Measurements from ENCODE around the gene C2orf76.

Gene C2orf76

DNA sequence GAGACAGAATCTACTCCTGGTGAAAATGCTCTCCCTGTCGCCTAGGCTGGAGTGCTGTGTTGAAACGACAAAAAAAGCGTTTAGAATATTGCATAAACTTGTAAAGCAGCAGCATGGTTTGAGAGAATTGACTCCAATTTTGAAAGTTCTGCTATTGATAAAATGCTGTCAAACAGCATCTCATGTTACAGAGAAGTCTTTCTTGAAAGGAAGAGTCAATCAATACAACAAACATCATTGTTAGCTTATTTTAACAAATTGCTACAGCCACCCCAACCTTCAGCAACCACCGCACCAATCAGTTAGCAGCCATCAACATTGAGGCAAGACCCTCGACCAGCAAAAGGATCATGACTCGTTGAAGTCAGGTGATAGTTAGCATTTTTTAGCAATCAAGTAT is 6.9 kb downstream of the C2orf76 start:
- no peak overlapping the region for H3K4me3 ChIP-seq (ENCODE audit: low read length)
- H3K9ac ChIP-seq (ENCODE audit: low read length): no peak overlapping the region
- H3K9me3 ChIP-seq (ENCODE audit: control insufficient read depth, low read length): no peaks in the 10 kb centered on the region
- H3K27me3 ChIP-seq (replicated peaks; ENCODE audit: control insufficient read depth, insufficient read depth, low read length): no peaks in the 10 kb centered on the region
- no peak for DNase-seq (ENCODE audit: low read depth)
- H3K4me1 ChIP-seq (ENCODE audit: control insufficient read depth, insufficient read depth, low read length): peaks cover 2% of the 10 kb centered on the region
- H3K36me3 ChIP-seq (ENCODE audit: control insufficient read depth, insufficient read depth, low read length, severe bottlenecking): no peaks in the 10 kb centered on the region

DNA sequence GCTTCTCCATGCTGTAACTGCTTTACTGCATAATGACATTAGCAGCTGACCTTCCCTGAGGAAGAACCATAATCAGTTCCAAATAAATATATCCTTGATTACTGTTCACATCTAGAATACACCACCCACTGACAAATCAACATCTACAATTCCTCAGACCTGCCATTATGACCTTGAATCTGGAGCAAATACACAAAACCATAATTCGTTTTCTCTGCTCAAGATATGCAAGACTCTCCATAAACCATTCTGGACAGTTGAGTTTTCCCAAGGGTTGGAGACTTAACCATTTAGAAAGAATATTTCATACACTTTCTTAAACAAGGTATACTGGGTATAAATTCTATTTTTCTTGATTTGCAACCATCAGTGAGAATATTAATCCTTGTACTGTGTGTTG is 11.8 kb downstream of the C2orf76 start:
- Histone ChIP-seq H3K27me3 (replicated peaks; ENCODE audit: control insufficient read depth, insufficient read depth, low read length) (no peaks in the 10 kb centered on the region), H3K9ac (ENCODE audit: low read length) (no peak overlapping the region), H3K36me3 (ENCODE audit: control insufficient read depth, insufficient read depth, low read length, severe bottlenecking) (no peaks in the 10 kb centered on the region), H3K4me1 (ENCODE audit: control insufficient read depth, insufficient read depth, low read length) (no peaks in the 10 kb centered on the region), H3K4me3 (ENCODE audit: low read length) (no peak overlapping the region), H3K9me3 (ENCODE audit: control insufficient read depth, low read length) (no peaks in the 10 kb centered on the region)
- no peak for DNase-seq (ENCODE audit: low read depth)

DNA sequence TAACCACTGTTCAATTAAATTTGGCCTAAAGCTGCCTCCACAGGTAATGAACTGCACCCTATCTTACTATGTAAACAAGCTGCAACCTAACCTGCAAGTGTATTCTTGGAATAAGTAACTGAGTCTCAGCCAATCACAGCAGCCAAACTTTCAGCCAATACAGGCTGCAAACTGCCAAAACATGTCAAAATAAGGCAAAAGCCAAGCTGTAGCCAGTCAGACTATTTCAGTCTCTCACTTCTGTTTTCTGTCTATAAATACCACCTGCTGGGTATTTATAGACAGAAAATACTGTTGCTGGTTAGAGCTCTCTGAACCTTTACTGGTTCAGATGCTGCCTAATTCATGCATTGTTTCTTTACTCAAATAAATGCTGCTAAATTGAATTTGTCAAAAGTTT is 14.3 kb downstream of the C2orf76 start:
- DNase-seq (ENCODE audit: low read depth): no peak
- Histone ChIP-seq H3K9ac (ENCODE audit: low read length) (no peak overlapping the region), H3K27me3 (replicated peaks; ENCODE audit: control insufficient read depth, insufficient read depth, low read length) (no peaks in the 10 kb centered on the region), H3K9me3 (ENCODE audit: control insufficient read depth, low read length) (no peaks in the 10 kb centered on the region), H3K36me3 (ENCODE audit: control insufficient read depth, insufficient read depth, low read length, severe bottlenecking) (no peaks in the 10 kb centered on the region), H3K4me1 (ENCODE audit: control insufficient read depth, insufficient read depth, low read length) (no peaks in the 10 kb centered on the region), H3K4me3 (ENCODE audit: low read length) (no peak overlapping the region)

DNA sequence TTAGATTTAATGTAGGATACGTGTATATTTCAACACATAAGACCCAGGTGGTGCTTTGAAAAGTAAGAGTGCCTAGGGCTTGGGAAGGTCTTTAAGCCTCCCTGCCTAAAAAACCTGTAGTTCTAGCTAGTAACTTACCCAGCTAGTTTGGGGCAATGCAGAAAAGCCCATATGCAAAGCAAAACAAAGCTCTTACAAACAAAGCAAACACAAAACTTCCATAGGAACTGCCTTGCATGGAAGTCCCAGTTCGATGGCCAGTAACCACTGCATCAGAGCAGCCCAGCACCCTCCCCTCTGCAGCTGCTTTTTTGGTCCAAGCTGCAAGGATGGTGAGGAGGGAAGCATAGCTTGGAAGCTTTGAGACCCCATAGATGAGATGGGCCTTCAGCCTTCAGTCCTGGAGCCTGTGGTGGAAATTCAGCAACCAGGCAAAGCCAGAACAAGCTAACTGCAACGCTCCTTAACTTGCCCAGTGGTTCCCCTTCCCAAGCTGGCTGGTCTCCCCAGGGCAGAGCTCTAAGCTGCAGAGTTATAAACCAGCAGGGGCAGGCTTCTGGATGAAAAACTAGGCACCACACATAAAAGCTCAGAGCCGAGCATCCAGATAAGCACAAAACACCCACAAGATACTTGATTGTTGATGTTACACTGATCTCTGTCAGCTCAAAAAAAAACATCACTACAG is 16.2 kb downstream of the C2orf76 start:
- no peaks in the 10 kb centered on the region for H3K4me1 ChIP-seq (ENCODE audit: control insufficient read depth, insufficient read depth, low read length)
- no peaks in the 10 kb centered on the region for H3K9me3 ChIP-seq (ENCODE audit: control insufficient read depth, low read length)
- no peaks in the 10 kb centered on the region for H3K36me3 ChIP-seq (ENCODE audit: control insufficient read depth, insufficient read depth, low read length, severe bottlenecking)
- DNase-seq (ENCODE audit: low read depth): no peak
- H3K27me3 ChIP-seq (replicated peaks; ENCODE audit: control insufficient read depth, insufficient read depth, low read length): no peaks in the 10 kb centered on the region
- no peak overlapping the region for H3K9ac ChIP-seq (ENCODE audit: low read length)
- H3K4me3 ChIP-seq (ENCODE audit: low read length): no peak overlapping the region

DNA sequence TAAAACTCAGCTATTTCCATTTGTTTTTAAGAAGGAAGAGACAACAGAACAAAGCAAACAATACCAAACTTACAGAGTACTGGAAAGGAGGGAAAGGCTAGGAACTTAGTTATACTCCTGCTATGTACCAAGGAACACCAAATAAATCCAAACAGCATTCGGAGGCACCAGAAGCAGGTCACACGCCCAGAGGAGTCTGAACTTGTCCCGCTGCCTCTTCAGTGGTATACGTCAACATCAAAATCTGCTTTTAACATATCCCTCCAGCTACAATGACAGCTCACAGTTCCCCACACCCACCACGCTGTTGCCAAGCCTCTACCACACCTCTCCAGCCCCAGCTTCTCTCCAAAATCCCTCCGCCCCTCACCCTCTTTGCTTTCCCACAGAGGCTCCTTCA is 17.3 kb downstream of the C2orf76 start:
- Histone ChIP-seq H3K9me3 (ENCODE audit: control insufficient read depth, low read length) (no peaks in the 10 kb centered on the region), H3K27me3 (replicated peaks; ENCODE audit: control insufficient read depth, insufficient read depth, low read length) (no peaks in the 10 kb centered on the region), H3K4me1 (ENCODE audit: control insufficient read depth, insufficient read depth, low read length) (no peaks in the 10 kb centered on the region), H3K9ac (ENCODE audit: low read length) (no peak overlapping the region), H3K36me3 (ENCODE audit: control insufficient read depth, insufficient read depth, low read length, severe bottlenecking) (no peaks in the 10 kb centered on the region), H3K4me3 (ENCODE audit: low read length) (no peak overlapping the region)
- DNase-seq (ENCODE audit: low read depth): no peak

DNA sequence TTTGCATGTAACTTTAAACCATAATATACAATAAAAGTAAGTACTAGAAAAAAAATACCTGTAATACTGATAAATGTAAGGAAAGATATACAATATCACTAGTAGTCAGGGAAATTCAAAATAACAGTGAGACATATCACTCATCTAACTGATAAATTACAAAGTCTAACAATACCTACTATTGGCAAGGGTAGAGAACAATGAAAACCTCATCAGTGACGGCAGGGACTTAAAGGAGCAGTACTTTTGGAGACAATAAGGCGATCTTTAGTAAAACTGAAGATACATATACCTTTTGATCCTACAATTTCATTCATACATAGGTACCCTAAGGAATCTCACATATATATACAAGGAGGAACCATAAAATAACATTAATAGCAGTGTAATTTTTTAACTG is 24.9 kb downstream of the C2orf76 start:
- Histone ChIP-seq H3K4me3 (ENCODE audit: low read length) (no peak overlapping the region), H3K9me3 (ENCODE audit: control insufficient read depth, low read length) (no peaks in the 10 kb centered on the region), H3K9ac (ENCODE audit: low read length) (no peak overlapping the region), H3K4me1 (ENCODE audit: control insufficient read depth, insufficient read depth, low read length) (no peaks in the 10 kb centered on the region), H3K27me3 (replicated peaks; ENCODE audit: control insufficient read depth, insufficient read depth, low read length) (no peaks in the 10 kb centered on the region), H3K36me3 (ENCODE audit: control insufficient read depth, insufficient read depth, low read length, severe bottlenecking) (no peaks in the 10 kb centered on the region)
- DNase-seq (ENCODE audit: low read depth): no peak

DNA sequence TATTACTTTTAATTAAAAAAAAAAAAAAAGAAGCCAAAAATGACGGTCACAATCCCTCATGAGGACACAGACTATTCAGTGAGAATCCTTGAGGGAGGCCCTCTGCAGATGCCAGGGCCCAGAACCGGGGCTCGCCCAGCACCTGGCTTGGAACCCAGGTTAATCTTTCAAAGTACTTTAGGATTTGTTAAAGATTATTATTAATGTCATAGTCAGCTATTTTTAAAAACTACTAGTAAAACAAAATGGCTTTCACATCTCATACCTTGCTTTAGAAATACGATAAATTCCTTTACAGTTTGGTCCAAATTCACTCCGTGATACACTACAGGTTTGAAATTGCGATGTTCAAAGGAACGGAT is 27.1 kb downstream of the C2orf76 start:
- H3K4me1 ChIP-seq (ENCODE audit: control insufficient read depth, insufficient read depth, low read length): no peaks in the 10 kb centered on the region
- H3K9me3 ChIP-seq (ENCODE audit: control insufficient read depth, low read length): no peaks in the 10 kb centered on the region
- no peak overlapping the region for H3K9ac ChIP-seq (ENCODE audit: low read length)
- no peak overlapping the region for H3K4me3 ChIP-seq (ENCODE audit: low read length)
- H3K27me3 ChIP-seq (replicated peaks; ENCODE audit: control insufficient read depth, insufficient read depth, low read length): no peaks in the 10 kb centered on the region
- no peak for DNase-seq (ENCODE audit: low read depth)
- H3K36me3 ChIP-seq (ENCODE audit: control insufficient read depth, insufficient read depth, low read length, severe bottlenecking): no peaks in the 10 kb centered on the region

DNA sequence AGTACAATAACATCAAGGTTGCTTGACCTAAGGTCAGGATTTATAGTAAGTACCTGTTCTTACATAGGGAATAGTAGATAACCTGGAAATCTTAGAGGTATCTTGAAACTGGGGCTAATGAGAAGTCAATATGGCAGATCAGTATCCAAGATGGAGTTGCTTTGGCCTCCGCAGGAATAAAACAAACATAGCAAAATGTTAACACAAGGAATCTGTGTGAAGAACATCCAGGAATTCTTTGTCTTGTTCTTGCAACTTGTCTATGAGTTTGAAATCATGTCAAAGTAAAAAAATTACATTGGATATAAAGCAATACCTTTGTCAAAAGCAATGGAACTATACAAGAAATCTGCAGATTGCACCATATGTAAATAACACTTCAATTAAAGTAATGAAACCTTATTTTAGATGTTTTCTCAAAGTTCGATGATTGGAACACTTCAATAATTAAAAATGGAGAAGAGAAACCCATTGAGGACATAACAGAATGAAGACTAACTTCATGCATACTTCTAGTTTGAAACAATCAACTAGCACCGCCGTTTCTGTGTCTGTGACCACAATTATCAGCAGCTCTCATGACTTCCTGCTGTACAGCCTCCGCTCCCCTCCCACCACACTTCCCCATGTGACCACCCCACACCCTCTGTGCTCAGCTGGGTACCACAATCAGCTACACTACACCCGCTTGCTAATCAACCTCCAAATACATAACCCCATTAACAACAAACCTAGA is 27.6 kb downstream of the C2orf76 start:
- DNase-seq (ENCODE audit: low read depth): no peak
- H3K9ac ChIP-seq (ENCODE audit: low read length): no peak overlapping the region
- H3K4me3 ChIP-seq (ENCODE audit: low read length): no peak overlapping the region
- no peaks in the 10 kb centered on the region for H3K36me3 ChIP-seq (ENCODE audit: control insufficient read depth, insufficient read depth, low read length, severe bottlenecking)
- H3K4me1 ChIP-seq (ENCODE audit: control insufficient read depth, insufficient read depth, low read length): no peaks in the 10 kb centered on the region
- H3K9me3 ChIP-seq (ENCODE audit: control insufficient read depth, low read length): no peaks in the 10 kb centered on the region
- no peaks in the 10 kb centered on the region for H3K27me3 ChIP-seq (replicated peaks; ENCODE audit: control insufficient read depth, insufficient read depth, low read length)

DNA sequence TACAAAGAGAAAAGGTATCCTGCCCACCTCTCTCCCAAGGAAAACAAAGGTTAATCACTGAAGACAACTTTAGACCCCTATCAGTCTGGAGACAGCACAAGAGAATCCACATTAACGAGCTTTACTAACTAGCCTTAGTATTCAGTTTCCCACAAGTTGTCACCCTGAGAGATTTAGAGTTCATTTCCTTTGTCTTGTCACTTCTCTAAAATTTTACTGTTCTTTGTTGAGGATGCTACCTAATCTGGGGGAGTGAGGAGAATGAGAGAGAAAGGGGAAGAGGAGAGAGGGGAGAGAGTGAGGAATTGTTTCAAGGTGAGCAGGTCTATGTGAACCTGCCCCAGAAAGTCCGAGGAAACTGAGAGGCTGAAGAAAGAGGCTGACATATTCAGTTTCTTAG is 28.4 kb downstream of the C2orf76 start:
- no peaks in the 10 kb centered on the region for H3K36me3 ChIP-seq (ENCODE audit: control insufficient read depth, insufficient read depth, low read length, severe bottlenecking)
- no peaks in the 10 kb centered on the region for H3K27me3 ChIP-seq (replicated peaks; ENCODE audit: control insufficient read depth, insufficient read depth, low read length)
- peaks cover 5% of the 10 kb centered on the region for H3K4me1 ChIP-seq (ENCODE audit: control insufficient read depth, insufficient read depth, low read length)
- no peak for DNase-seq (ENCODE audit: low read depth)
- H3K4me3 ChIP-seq (ENCODE audit: low read length): no peak overlapping the region
- H3K9me3 ChIP-seq (ENCODE audit: control insufficient read depth, low read length): no peaks in the 10 kb centered on the region
- no peak overlapping the region for H3K9ac ChIP-seq (ENCODE audit: low read length)

DNA sequence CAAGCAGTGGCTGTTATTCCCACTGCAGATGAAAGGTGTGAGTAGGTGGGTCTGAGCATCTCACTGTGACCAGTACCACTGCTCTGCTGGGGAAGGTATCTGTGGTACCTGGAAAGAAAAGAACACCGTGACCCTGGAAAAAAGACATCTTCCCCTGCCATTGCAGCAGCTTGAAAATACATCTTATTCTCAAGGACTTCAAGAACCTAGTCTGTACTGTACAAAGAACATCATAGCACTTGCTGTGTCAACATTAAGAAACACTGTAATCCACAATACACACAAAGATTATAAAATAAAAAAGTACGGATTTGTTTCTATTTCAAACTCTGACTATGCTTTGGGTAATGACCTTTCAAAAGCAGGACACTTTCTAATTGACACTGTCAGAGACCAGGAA is 28.9 kb downstream of the C2orf76 start:
- no peak for DNase-seq (ENCODE audit: low read depth)
- H3K9ac ChIP-seq (ENCODE audit: low read length): no peak overlapping the region
- H3K36me3 ChIP-seq (ENCODE audit: control insufficient read depth, insufficient read depth, low read length, severe bottlenecking): no peaks in the 10 kb centered on the region
- no peaks in the 10 kb centered on the region for H3K9me3 ChIP-seq (ENCODE audit: control insufficient read depth, low read length)
- no peaks in the 10 kb centered on the region for H3K27me3 ChIP-seq (replicated peaks; ENCODE audit: control insufficient read depth, insufficient read depth, low read length)
- no peak overlapping the region for H3K4me3 ChIP-seq (ENCODE audit: low read length)
- H3K4me1 ChIP-seq (ENCODE audit: control insufficient read depth, insufficient read depth, low read length): peaks cover 6% of the 10 kb centered on the region

DNA sequence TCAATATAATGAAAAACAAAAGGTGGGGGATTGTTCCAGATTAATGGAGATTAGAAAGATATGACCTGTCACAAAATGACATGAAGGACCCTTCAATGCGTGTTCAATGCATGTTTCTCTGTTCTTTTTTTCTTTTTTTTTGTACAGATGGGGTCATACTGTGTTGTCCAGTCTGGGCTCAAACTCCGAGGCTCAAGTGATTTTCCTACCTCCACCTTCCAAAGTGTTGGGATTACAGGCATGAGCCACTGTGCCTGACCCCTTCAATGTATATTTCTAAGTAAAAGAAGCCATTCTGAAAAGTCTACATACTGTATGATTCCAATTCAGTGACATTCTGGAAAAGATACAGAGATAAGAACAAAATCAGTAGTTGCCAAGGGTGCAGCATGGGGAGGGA is 32.8 kb downstream of the C2orf76 start:
- no peak for DNase-seq (ENCODE audit: low read depth)
- Histone ChIP-seq H3K27me3 (replicated peaks; ENCODE audit: control insufficient read depth, insufficient read depth, low read length) (no peaks in the 10 kb centered on the region), H3K4me3 (ENCODE audit: low read length) (no peak overlapping the region), H3K9me3 (ENCODE audit: control insufficient read depth, low read length) (no peaks in the 10 kb centered on the region), H3K4me1 (ENCODE audit: control insufficient read depth, insufficient read depth, low read length) (peaks cover 6% of the 10 kb centered on the region), H3K36me3 (ENCODE audit: control insufficient read depth, insufficient read depth, low read length, severe bottlenecking) (no peaks in the 10 kb centered on the region), H3K9ac (ENCODE audit: low read length) (no peak overlapping the region)

DNA sequence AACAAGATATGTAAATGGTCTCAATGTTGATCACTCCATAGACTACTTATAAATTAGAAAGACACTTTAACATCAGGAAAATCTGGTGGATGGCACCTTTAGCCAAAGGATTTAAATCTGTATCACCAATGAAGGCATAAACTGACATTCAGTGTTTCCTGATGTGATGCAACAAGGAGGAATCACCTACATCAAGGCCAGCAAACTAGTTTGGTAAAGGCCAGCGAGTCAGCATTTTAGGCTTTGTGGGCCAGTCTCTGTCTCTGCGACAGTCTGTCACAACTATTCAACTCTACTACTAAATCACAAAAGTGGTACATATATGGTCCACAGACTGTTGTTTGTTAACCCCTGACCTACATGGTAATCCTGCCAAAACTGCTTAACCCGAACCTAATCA is 33.3 kb downstream of the C2orf76 start:
- Histone ChIP-seq H3K4me3 (ENCODE audit: low read length) (no peak overlapping the region), H3K27me3 (replicated peaks; ENCODE audit: control insufficient read depth, insufficient read depth, low read length) (no peaks in the 10 kb centered on the region), H3K36me3 (ENCODE audit: control insufficient read depth, insufficient read depth, low read length, severe bottlenecking) (no peaks in the 10 kb centered on the region), H3K9me3 (ENCODE audit: control insufficient read depth, low read length) (no peaks in the 10 kb centered on the region), H3K4me1 (ENCODE audit: control insufficient read depth, insufficient read depth, low read length) (peaks cover 6% of the 10 kb centered on the region), H3K9ac (ENCODE audit: low read length) (no peak overlapping the region)
- DNase-seq (ENCODE audit: low read depth): no peak

Data from adipocyte (in vitro differentiated cells).